ENCODE data around the gene SMARCA4.
A peak's percentile ranks its signal among the peaks of the same experiment; 100 is the strongest.
"Not testable (repeated sequence)": the region's sequence is repeated elsewhere in the genome, so short reads cannot be mapped to it uniquely, and the experiment has no call there.

Gene SMARCA4

GRCh38 chr19:10928563-10929401, 32.0 kb upstream of the SMARCA4 start, which contains the start of the genes TIMM29 and YIPF2:
Gene TIMM29 (plus strand): TSS chr19:10928811. CDS start chr19:10928823, 12 bp downstream.
Gene YIPF2 (minus strand): TSS chr19:10928639. CDS start chr19:10928410, 229 bp downstream.
- H3K27ac ChIP-seq (ENCODE audit: low read depth, low read length) = peak within 1 kb of the TSS; percentile 70
- peak within 1 kb of the TSS; percentile 38 to 90 (median 81) for H3K9ac ChIP-seq (ENCODE audit: low read length in 5 of 5)
- H3K4me1 ChIP-seq (ENCODE audit: control insufficient read depth in 5 of 5, insufficient read depth in 5 of 5, low read length in 5 of 5) = peaks cover 0 to 26% (median 24%) of the 10 kb centered on the region in 5 donors
- H3K27me3 ChIP-seq (ENCODE audit: control insufficient read depth in 5 of 5, insufficient read depth in 4 of 5, low read length in 5 of 5) = no peaks in the 10 kb centered on the region
- peak within 1 kb of the TSS; percentile 68 to 93 (median 87) for H3K4me3 ChIP-seq (ENCODE audit: low read depth in 1 of 5, low read length in 5 of 5)
- peaks cover 0 to 29% (median 16%) of the 10 kb centered on the region in 5 donors for H3K36me3 ChIP-seq (ENCODE audit: control insufficient read depth in 5 of 5, insufficient read depth in 5 of 5, low read length in 5 of 5)
- H3K9me3 ChIP-seq (ENCODE audit: control insufficient read depth in 5 of 5, low read length in 5 of 5) = no peaks in the 10 kb centered on the region

- peak overlapping the region; percentile 38 to 90 (median 81) for H3K9ac ChIP-seq (ENCODE audit: low read length in 5 of 5)
- H3K27me3 ChIP-seq (ENCODE audit: control insufficient read depth in 5 of 5, insufficient read depth in 4 of 5, low read length in 5 of 5) = no peaks in the 10 kb centered on the region
- H3K4me3 ChIP-seq (ENCODE audit: low read depth in 1 of 5, low read length in 5 of 5) = peak overlapping the region; percentile 53 to 93 (median 74)
- H3K9me3 ChIP-seq (ENCODE audit: control insufficient read depth in 5 of 5, low read length in 5 of 5) = no peaks in the 10 kb centered on the region
- H3K36me3 ChIP-seq (ENCODE audit: control insufficient read depth in 5 of 5, insufficient read depth in 5 of 5, low read length in 5 of 5) = peaks cover 0 to 22% (median 9%) of the 10 kb centered on the region in 5 donors
- H3K27ac ChIP-seq (ENCODE audit: low read depth, low read length) = peak overlapping the region; percentile 70
- peaks cover 0 to 26% (median 24%) of the 10 kb centered on the region in 5 donors for H3K4me1 ChIP-seq (ENCODE audit: control insufficient read depth in 5 of 5, insufficient read depth in 5 of 5, low read length in 5 of 5)
These were observed 31.4 kb upstream of the SMARCA4 start for GRCh38 chr19:10929402-10929794.

GRCh38 chr19:10935371-10936059, 25.3 kb upstream of the SMARCA4 start:
- H3K9ac ChIP-seq (ENCODE audit: low read length in 5 of 5) = no peak overlapping the region
- H3K4me1 ChIP-seq (ENCODE audit: control insufficient read depth in 5 of 5, insufficient read depth in 5 of 5, low read length in 5 of 5) = peaks cover 2 to 4% (median 3%) of the 10 kb centered on the region in 5 donors
- H3K27ac ChIP-seq (ENCODE audit: low read depth, low read length) = no peak overlapping the region
- peaks cover 0 to 8% (median 2%) of the 10 kb centered on the region in 5 donors for H3K36me3 ChIP-seq (ENCODE audit: control insufficient read depth in 5 of 5, insufficient read depth in 5 of 5, low read length in 5 of 5)
- no peaks in the 10 kb centered on the region for H3K27me3 ChIP-seq (ENCODE audit: control insufficient read depth in 5 of 5, insufficient read depth in 4 of 5, low read length in 5 of 5)
- no peaks in the 10 kb centered on the region for H3K9me3 ChIP-seq (ENCODE audit: control insufficient read depth in 5 of 5, low read length in 5 of 5)
- H3K4me3 ChIP-seq (ENCODE audit: low read depth in 1 of 5, low read length in 5 of 5) = no peak overlapping the region

GRCh38 chr19:10936661-10937084, 24.2 kb upstream of the SMARCA4 start:
- Histone ChIP-seq H3K4me1 (ENCODE audit: control insufficient read depth in 5 of 5, insufficient read depth in 5 of 5, low read length in 5 of 5) (peaks cover 2 to 3% (median 3%) of the 10 kb centered on the region in 5 donors), H3K9ac (ENCODE audit: low read length in 5 of 5) (no peak overlapping the region), H3K27ac (ENCODE audit: low read depth, low read length) (no peak overlapping the region), H3K36me3 (ENCODE audit: control insufficient read depth in 5 of 5, insufficient read depth in 5 of 5, low read length in 5 of 5) (peaks cover 0 to 8% (median 2%) of the 10 kb centered on the region in 5 donors), H3K4me3 (ENCODE audit: low read depth in 1 of 5, low read length in 5 of 5) (no peak overlapping the region), H3K9me3 (ENCODE audit: control insufficient read depth in 5 of 5, low read length in 5 of 5) (no peaks in the 10 kb centered on the region), H3K27me3 (ENCODE audit: control insufficient read depth in 5 of 5, insufficient read depth in 4 of 5, low read length in 5 of 5) (no peaks in the 10 kb centered on the region)

- H3K9ac ChIP-seq (ENCODE audit: low read length in 5 of 5); H3K27me3 ChIP-seq (ENCODE audit: control insufficient read depth in 5 of 5, insufficient read depth in 4 of 5, low read length in 5 of 5); H3K27ac ChIP-seq (ENCODE audit: low read depth, low read length); H3K36me3 ChIP-seq (ENCODE audit: control insufficient read depth in 5 of 5, insufficient read depth in 5 of 5, low read length in 5 of 5); H3K4me3 ChIP-seq (ENCODE audit: low read depth in 1 of 5, low read length in 5 of 5); H3K9me3 ChIP-seq (ENCODE audit: control insufficient read depth in 5 of 5, low read length in 5 of 5); H3K4me1 ChIP-seq (ENCODE audit: control insufficient read depth in 5 of 5, insufficient read depth in 5 of 5, low read length in 5 of 5): not testable (repeated sequence)
These were observed 19.2 kb upstream of the SMARCA4 start for GRCh38 chr19:10941649-10942048.

- not testable (repeated sequence) for H3K4me3 ChIP-seq (ENCODE audit: low read depth in 1 of 5, low read length in 5 of 5); H3K36me3 ChIP-seq (ENCODE audit: control insufficient read depth in 5 of 5, insufficient read depth in 5 of 5, low read length in 5 of 5); H3K9ac ChIP-seq (ENCODE audit: low read length in 5 of 5); H3K27ac ChIP-seq (ENCODE audit: low read depth, low read length); H3K4me1 ChIP-seq (ENCODE audit: control insufficient read depth in 5 of 5, insufficient read depth in 5 of 5, low read length in 5 of 5); H3K27me3 ChIP-seq (ENCODE audit: control insufficient read depth in 5 of 5, insufficient read depth in 4 of 5, low read length in 5 of 5); H3K9me3 ChIP-seq (ENCODE audit: control insufficient read depth in 5 of 5, low read length in 5 of 5)
These were observed 17.4 kb upstream of the SMARCA4 start for GRCh38 chr19:10943412-10943811.

GRCh38 chr19:10945264-10945663, 15.6 kb upstream of the SMARCA4 start:
- peaks cover 0 to 4% (median 0%) of the 10 kb centered on the region in 5 donors for H3K4me1 ChIP-seq (ENCODE audit: control insufficient read depth in 5 of 5, insufficient read depth in 5 of 5, low read length in 5 of 5)
- H3K4me3 ChIP-seq (ENCODE audit: low read depth in 1 of 5, low read length in 5 of 5) = no peak overlapping the region
- H3K9ac ChIP-seq (ENCODE audit: low read length in 5 of 5) = no peak overlapping the region
- no peaks in the 10 kb centered on the region for H3K9me3 ChIP-seq (ENCODE audit: control insufficient read depth in 5 of 5, low read length in 5 of 5)
- no peak overlapping the region for H3K27ac ChIP-seq (ENCODE audit: low read depth, low read length)
- H3K36me3 ChIP-seq (ENCODE audit: control insufficient read depth in 5 of 5, insufficient read depth in 5 of 5, low read length in 5 of 5) = no peaks in the 10 kb centered on the region
- no peaks in the 10 kb centered on the region for H3K27me3 ChIP-seq (ENCODE audit: control insufficient read depth in 5 of 5, insufficient read depth in 4 of 5, low read length in 5 of 5)

- no peak overlapping the region for H3K27ac ChIP-seq (ENCODE audit: low read depth, low read length)
- H3K9me3 ChIP-seq (ENCODE audit: control insufficient read depth in 5 of 5, low read length in 5 of 5) = no peaks in the 10 kb centered on the region
- H3K36me3 ChIP-seq (ENCODE audit: control insufficient read depth in 5 of 5, insufficient read depth in 5 of 5, low read length in 5 of 5) = no peaks in the 10 kb centered on the region
- no peaks in the 10 kb centered on the region for H3K27me3 ChIP-seq (ENCODE audit: control insufficient read depth in 5 of 5, insufficient read depth in 4 of 5, low read length in 5 of 5)
- no peak overlapping the region for H3K4me3 ChIP-seq (ENCODE audit: low read depth in 1 of 5, low read length in 5 of 5)
- peaks cover 0 to 4% (median 0%) of the 10 kb centered on the region in 5 donors for H3K4me1 ChIP-seq (ENCODE audit: control insufficient read depth in 5 of 5, insufficient read depth in 5 of 5, low read length in 5 of 5)
- no peak overlapping the region for H3K9ac ChIP-seq (ENCODE audit: low read length in 5 of 5)
These were observed 13.7 kb upstream of the SMARCA4 start for GRCh38 chr19:10946958-10947657.

- no peak overlapping the region for H3K27ac ChIP-seq (ENCODE audit: low read depth, low read length)
- H3K4me1 ChIP-seq (ENCODE audit: control insufficient read depth in 5 of 5, insufficient read depth in 5 of 5, low read length in 5 of 5) = no peaks in the 10 kb centered on the region
- no peak overlapping the region for H3K9ac ChIP-seq (ENCODE audit: low read length in 5 of 5)
- H3K27me3 ChIP-seq (ENCODE audit: control insufficient read depth in 5 of 5, insufficient read depth in 4 of 5, low read length in 5 of 5) = no peaks in the 10 kb centered on the region
- H3K4me3 ChIP-seq (ENCODE audit: low read depth in 1 of 5, low read length in 5 of 5) = no peak overlapping the region
- no peaks in the 10 kb centered on the region for H3K36me3 ChIP-seq (ENCODE audit: control insufficient read depth in 5 of 5, insufficient read depth in 5 of 5, low read length in 5 of 5)
- no peaks in the 10 kb centered on the region for H3K9me3 ChIP-seq (ENCODE audit: control insufficient read depth in 5 of 5, low read length in 5 of 5)
These were observed 8.0 kb upstream of the SMARCA4 start for GRCh38 chr19:10952809-10953208.

All from subcutaneous abdominal adipose tissue (tissue), 5 donors.